CD4-positive, alpha-beta T cell treated with Interleukin-6 for 4 hours (primary cell): ENCODE measurements around the gene PKD1.

Experiments used
- DNase-seq: peaks from one replicate; pipeline ENCODE4 v3.0.0-alpha.2; 2020; ENCODE audit warnings: mixed read lengths

PKD1 gene

GRCh38 chr16:2070576-2071453, 64.9 kb downstream of the PKD1 start:
- no peak for DNase-seq

GRCh38 chr16:2066139-2066538, 69.6 kb downstream of the PKD1 start:
- no peak for DNase-seq

GRCh38 chr16:2064368-2064945, 71.2 kb downstream of the PKD1 start:
- no peak for DNase-seq

- no peak for DNase-seq
Observed at GRCh38 chr16:2063861-2064260, 71.8 kb downstream of the PKD1 start.

- no peak for DNase-seq
Observed at GRCh38 chr16:2062801-2063200, 72.9 kb downstream of the PKD1 start.

- no peak for DNase-seq
Observed at GRCh38 chr16:2061526-2061925, 74.2 kb downstream of the PKD1 start.

- no peak for DNase-seq
Observed at GRCh38 chr16:2061023-2061422, 74.7 kb downstream of the PKD1 start.

GRCh38 chr16:2060346-2060745, 75.4 kb downstream of the PKD1 start:
- no peak for DNase-seq

GRCh38 chr16:2058872-2059271, 76.8 kb downstream of the PKD1 start:
- DNase-seq: no peak

- DNase-seq: no peak
Observed at GRCh38 chr16:2058420-2058819, 77.3 kb downstream of the PKD1 start.

- no peak for DNase-seq
Observed at GRCh38 chr16:2057438-2057837, 78.3 kb downstream of the PKD1 start.

GRCh38 chr16:2056681-2057407, 78.9 kb downstream of the PKD1 start:
- no peak for DNase-seq

- DNase-seq: peak; percentile 8
Observed at GRCh38 chr16:2056077-2056476, 79.6 kb downstream of the PKD1 start.

GRCh38 chr16:2054543-2055245, 81.0 kb downstream of the PKD1 start:
- no peak for DNase-seq

- DNase-seq: no peak
Observed at GRCh38 chr16:2053897-2054296, 81.8 kb downstream of the PKD1 start.

GRCh38 chr16:2053211-2053610, 82.5 kb downstream of the PKD1 start:
- no peak for DNase-seq

- DNase-seq: peak; percentile 15
Observed at GRCh38 chr16:2048116-2048543, 87.6 kb downstream of the PKD1 start.

GRCh38 chr16:2047330-2048115, 88.2 kb downstream of the PKD1 start, which contains the start of the genes NTHL1 and TSC2:
Gene NTHL1 (minus strand): TSS chr16:2047834. CDS start chr16:2047823, 11 bp downstream.
Gene TSC2 (plus strand): TSS chr16:2047985. CDS start chr16:2048616, 631 bp downstream.
- DNase-seq: peak; percentile 94

- no peak for DNase-seq
Observed at GRCh38 chr16:2046893-2047329, 88.8 kb downstream of the PKD1 start.

- DNase-seq: no peak
Observed at GRCh38 chr16:2045965-2046892, 89.5 kb downstream of the PKD1 start.

- no peak for DNase-seq
Observed at GRCh38 chr16:2044541-2044940, 91.2 kb downstream of the PKD1 start.
